HG03439 (cell line): Measurements from ENCODE around the gene PHC2.

Experiments
- ATAC-seq: cut with Tn5 transposase; IDR thresholded peaks from one replicate; pipeline ENCODE4 v1.9.1; 2021; ENCODE audit warnings: mild to moderate bottlenecking, moderate library complexity; ENCODE audit not compliant: unreplicated experiment

The PHC2 gene

GRCh38 chr1:33373606-33374005 is 57.3 kb downstream of the PHC2 start:
- ATAC-seq = no peak

- ATAC-seq = no peak
These were observed 58.2 kb downstream of the PHC2 start for GRCh38 chr1:33372677-33373076.

- no peak for ATAC-seq
These were observed 58.7 kb downstream of the PHC2 start for GRCh38 chr1:33372162-33372561.

GRCh38 chr1:33371334-33371733 is 59.6 kb downstream of the PHC2 start:
- ATAC-seq = no peak

- no peak for ATAC-seq
These were observed 60.1 kb downstream of the PHC2 start for GRCh38 chr1:33370827-33371226.

- ATAC-seq = no peak
These were observed 60.6 kb downstream of the PHC2 start for GRCh38 chr1:33370301-33370700.

- ATAC-seq = no peak
These were observed 61.1 kb downstream of the PHC2 start for GRCh38 chr1:33369764-33370163.

- no peak for ATAC-seq
These were observed 61.8 kb downstream of the PHC2 start for GRCh38 chr1:33369081-33369480.

GRCh38 chr1:33368431-33368830 is 62.5 kb downstream of the PHC2 start:
- no peak for ATAC-seq

- ATAC-seq = no peak
These were observed 63.1 kb downstream of the PHC2 start for GRCh38 chr1:33367485-33368405.

- ATAC-seq = no peak
These were observed 64.0 kb downstream of the PHC2 start for GRCh38 chr1:33366762-33367484.

GRCh38 chr1:33365560-33365997 is 65.3 kb downstream of the PHC2 start:
- ATAC-seq = no peak

- ATAC-seq = no peak
These were observed 66.4 kb downstream of the PHC2 start for GRCh38 chr1:33364565-33364918.

GRCh38 chr1:33363470-33363861 is 67.4 kb downstream of the PHC2 start:
- ATAC-seq = no peak

- no peak for ATAC-seq
These were observed 67.9 kb downstream of the PHC2 start for GRCh38 chr1:33363021-33363420.

- no peak for ATAC-seq
These were observed 69.2 kb downstream of the PHC2 start for GRCh38 chr1:33361532-33362235.

GRCh38 chr1:33360367-33360766 is 70.5 kb downstream of the PHC2 start:
- no peak for ATAC-seq

- no peak for ATAC-seq
These were observed 71.0 kb downstream of the PHC2 start for GRCh38 chr1:33359931-33360330.

- no peak for ATAC-seq
These were observed 71.9 kb downstream of the PHC2 start for GRCh38 chr1:33358795-33359503.

GRCh38 chr1:33358114-33358794 is 72.6 kb downstream of the PHC2 start:
- ATAC-seq = no peak
